HepG2 (cell line): ENCODE results near the gene FSCN2.

Experiments
- POLR2AphosphoS2 ChIP-seq: IDR thresholded peaks from 2 replicates; pipeline ENCODE4 v1.6.1; 2011; ENCODE audit warnings: low read depth, low read length, improper control_type of control experiment
- POLR2AphosphoS5 ChIP-seq: IDR thresholded peaks from 2 replicates; pipeline ENCODE4 v1.6.1; 2012; ENCODE audit warnings: low read depth, low read length
- TF ChIP-seq, protein P1 (sequence below): sonication (generic); formaldehyde crosslinking; IDR thresholded peaks from 2 replicates; pipeline ENCODE4 v1.5.1; 2020; ENCODE audit warnings: mild to moderate bottlenecking, moderate library complexity, missing genetic modification reagents

GRCh38 chr17:81492202-81492601 is 36.0 kb upstream of the FSCN2 start:
- TF ChIP-seq, protein P1, sequence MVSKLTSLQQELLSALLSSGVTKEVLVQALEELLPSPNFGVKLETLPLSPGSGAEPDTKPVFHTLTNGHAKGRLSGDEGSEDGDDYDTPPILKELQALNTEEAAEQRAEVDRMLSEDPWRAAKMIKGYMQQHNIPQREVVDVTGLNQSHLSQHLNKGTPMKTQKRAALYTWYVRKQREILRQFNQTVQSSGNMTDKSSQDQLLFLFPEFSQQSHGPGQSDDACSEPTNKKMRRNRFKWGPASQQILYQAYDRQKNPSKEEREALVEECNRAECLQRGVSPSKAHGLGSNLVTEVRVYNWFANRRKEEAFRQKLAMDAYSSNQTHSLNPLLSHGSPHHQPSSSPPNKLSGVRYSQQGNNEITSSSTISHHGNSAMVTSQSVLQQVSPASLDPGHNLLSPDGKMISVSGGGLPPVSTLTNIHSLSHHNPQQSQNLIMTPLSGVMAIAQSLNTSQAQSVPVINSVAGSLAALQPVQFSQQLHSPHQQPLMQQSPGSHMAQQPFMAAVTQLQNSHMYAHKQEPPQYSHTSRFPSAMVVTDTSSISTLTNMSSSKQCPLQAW: no peak
- TF ChIP-seq POLR2AphosphoS2 (no peak), POLR2AphosphoS5 (no peak)
